SIG-M5 (cell line): Measurements from ENCODE around the gene KCNIP1.

Source experiments
- DNase-seq: peaks from one replicate; lab custom pipeline; 2025; lab: John Stamatoyannopoulos, UW

Gene KCNIP1

GRCh38 chr5:170782438-170782837 lies 278.6 kb downstream of the KCNIP1 start:
- DNase-seq = no peak

- DNase-seq = no peak
These were observed 279.9 kb downstream of the KCNIP1 start, which contains the start of gene GABRP for GRCh38 chr5:170783498-170784247. GABRP (plus strand) TSS chr5:170783725; CDS start chr5:170788616, 4,891 bp downstream.

GRCh38 chr5:170785416-170785815 lies 281.6 kb downstream of the KCNIP1 start:
- no peak for DNase-seq
